ENCODE measurements around the gene L3MBTL2. TPM values are rescaled to one million over a fixed set of nuclear protein-coding genes. Genes with fewer than 3 reads are reported as not detected.
A peak's percentile ranks its signal among the peaks of the same experiment; 100 is the strongest.

Gene L3MBTL2
- total and polyA plus RNA-seq, 2 of the 13 experiments (the other 11 are each of a cell fraction or from before 2014, with no cell fraction given): 13.8 to 33.7 TPM

- TF ChIP-seq ATF2 (CRISPR knock-in tag; IDR thresholded peaks at IDR 0.05) (0 out of 2 replicates have a peak, but pooled peaks have one; percentile 19), ZNF746 (CRISPR knock-in tag; IDR thresholded peaks at IDR 0.05) (no peak), ZNF513 (CRISPR knock-in tag; conservative IDR thresholded peaks at IDR 0.05) (no peak), ZNF562 (CRISPR knock-in tag; IDR thresholded peaks at IDR 0.05; ENCODE audit: borderline replicate concordance) (no peak), ZFP36L2 (CRISPR knock-in tag; IDR thresholded peaks at IDR 0.05) (no peak), ZNF770 (CRISPR knock-in tag; IDR thresholded peaks at IDR 0.05) (0 out of 2 replicates have a peak, but pooled peaks have one; percentile 3), ZEB1 (IDR thresholded peaks at IDR 0.05; ENCODE audit: insufficient replicate concordance, low read depth) (no peak), MXD3 (CRISPR knock-in tag; IDR thresholded peaks at IDR 0.05) (0 out of 2 replicates have a peak, but pooled peaks have one; percentile 26), BRF2 (CRISPR knock-in tag; IDR thresholded peaks at IDR 0.05) (no peak), ZSCAN9 (CRISPR knock-in tag; IDR thresholded peaks at IDR 0.05; ENCODE audit: borderline replicate concordance) (no peak; the same call in 1 of the 2 replicates), ZNF274 (CRISPR knock-in tag; IDR thresholded peaks at IDR 0.05) (peak; percentile 31; the same call in 1 of the 2 replicates), NR2C2 (CRISPR knock-in tag; IDR thresholded peaks at IDR 0.05; ENCODE audit: borderline replicate concordance) (peak; percentile 5; the same call in 1 of the 2 replicates), DNMT3B (CRISPR knock-in tag; conservative IDR thresholded peaks at IDR 0.05) (no peak), SRSF1 (optimal IDR thresholded peaks at IDR 0.05; ENCODE audit: low read depth, low read length) (no peak), ZMYM4 (CRISPR knock-in tag; IDR thresholded peaks at IDR 0.05) (no peak), ZNF121 (CRISPR knock-in tag; IDR thresholded peaks at IDR 0.05) (no peak), ZNF451 (CRISPR knock-in tag; IDR thresholded peaks at IDR 0.05) (peak; percentile 55; the same call in 1 of the 2 replicates), ZNF281 (CRISPR knock-in tag; IDR thresholded peaks at IDR 0.05; ENCODE audit: borderline replicate concordance) (no peak)
Observed at GRCh38 chr22:41240377-41241132, 35.4 kb downstream of the L3MBTL2 start, which contains the start of gene CHADL (continued).
